GM12873 (cell line): Measurements from ENCODE around the gene BABAM2.

Experiments used
- CTCF ChIP-seq: IDR thresholded peaks from 2 replicates; pipeline ENCODE4 v1.5.1; 2012; ENCODE audit warnings: low read depth, mild to moderate bottlenecking, moderate library complexity, low read length, control low read depth; ENCODE audit not compliant: insufficient read depth; ENCODE audit errors: missing control alignments

The BABAM2 gene

GRCh38 chr2:28172114-28172898 is 281.8 kb downstream of the BABAM2 start:
- TF ChIP-seq CTCF, result no peak

- no peak for TF ChIP-seq CTCF
Measured at GRCh38 chr2:28173377-28173776, 282.8 kb downstream of the BABAM2 start.

- TF ChIP-seq CTCF, result no peak
Measured at GRCh38 chr2:28174211-28174610, 283.7 kb downstream of the BABAM2 start.

DNA sequence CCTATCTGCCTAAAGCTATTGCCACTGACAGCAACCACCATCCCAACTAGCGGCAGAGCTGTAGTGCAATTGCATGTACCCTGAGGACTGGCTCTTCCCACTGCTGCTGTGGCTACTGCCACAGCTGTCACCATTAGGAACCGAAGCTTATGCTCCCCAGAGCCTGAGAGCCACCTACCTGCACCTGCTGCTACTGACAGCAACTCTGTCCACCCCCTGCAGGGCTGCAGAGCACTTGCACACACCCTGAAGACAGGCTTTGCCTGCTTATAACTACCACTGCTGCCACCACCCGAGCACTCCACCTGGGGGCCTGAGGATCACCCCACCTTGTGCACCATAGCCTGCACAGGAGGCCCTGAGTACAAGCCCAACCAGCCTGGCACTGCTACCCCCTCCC is 284.5 kb downstream of the BABAM2 start:
- no peak for TF ChIP-seq CTCF

DNA sequence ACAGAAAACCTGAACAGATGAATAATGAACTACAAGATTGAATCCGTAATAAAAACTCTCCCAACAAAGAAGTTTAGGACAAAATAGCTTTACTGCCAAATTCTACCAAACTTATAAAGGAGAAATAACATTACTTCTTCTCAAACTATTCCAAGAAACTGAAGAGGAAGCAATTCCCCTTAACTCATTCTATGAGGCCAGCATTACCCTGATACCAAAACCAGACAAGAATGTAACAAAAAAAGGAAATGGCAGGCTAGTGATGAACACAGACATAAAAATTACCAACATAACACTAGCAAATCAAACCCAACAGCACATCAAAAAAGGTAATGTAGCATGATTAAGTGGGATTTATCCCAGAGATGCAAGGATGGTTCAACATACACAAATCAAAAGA is 288.4 kb downstream of the BABAM2 start:
- no peak for TF ChIP-seq CTCF

DNA sequence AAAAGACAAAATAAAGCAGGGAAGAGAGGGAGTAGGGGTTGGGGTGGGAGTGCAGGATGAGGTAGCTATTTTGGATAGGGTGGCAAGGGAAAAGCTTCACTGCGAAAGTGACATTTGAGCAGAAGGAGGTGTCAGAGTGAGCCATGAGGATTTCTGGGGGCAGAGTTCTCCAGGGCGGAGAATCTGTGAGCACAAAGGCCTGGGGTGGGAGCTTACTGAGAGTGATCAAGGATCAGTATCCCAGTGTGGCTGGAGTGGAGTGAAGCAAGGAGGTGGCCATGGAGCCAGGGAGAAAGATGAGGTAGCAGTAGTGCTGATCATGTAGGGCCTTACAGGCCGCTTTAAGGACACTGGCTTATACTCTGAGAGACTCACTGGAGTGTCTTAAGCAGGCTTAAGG is 291.3 kb downstream of the BABAM2 start:
- no peak for TF ChIP-seq CTCF

DNA sequence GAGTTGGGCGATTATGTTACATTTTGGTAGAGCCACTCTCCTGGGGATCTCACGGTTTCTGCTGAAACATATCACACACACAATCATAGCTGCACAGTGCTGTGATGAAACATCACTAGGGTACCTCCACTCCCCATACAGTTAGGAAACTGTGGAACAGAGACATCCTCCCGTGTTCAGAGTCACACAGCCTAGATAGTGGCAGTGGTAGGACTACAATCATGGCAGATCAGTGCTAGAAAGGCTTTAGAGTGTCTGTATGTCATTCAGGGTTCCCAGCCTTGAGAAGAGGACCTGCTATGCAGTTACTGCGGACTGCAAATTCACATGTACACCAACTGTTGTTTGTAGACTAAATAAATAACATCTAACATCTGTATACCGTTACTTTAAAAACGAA is 291.8 kb downstream of the BABAM2 start:
- no peak for TF ChIP-seq CTCF
